RWPE2 (cell line): ENCODE measurements around the gene TOMM40L.

Experiments
- ATAC-seq: fragments of 200-7000 bp; cut with Tn5 transposase; 3 replicates; pipeline ENCODE4 v1.9.1; 2021; ENCODE audit warnings: low read depth
- DNase-seq: peaks from one replicate; pipeline ENCODE4 v3.0.0-alpha.2; 2020; ENCODE audit warnings: low spot score
- H3K27ac ChIP-seq: fragments of 450-650 bp; 2 replicates; pipeline ENCODE4 v1.5.1; 2017; ENCODE audit warnings: mild to moderate bottlenecking; ENCODE audit not compliant: poor library complexity, severe bottlenecking
- H3K27me3 ChIP-seq: fragments of 250-450 bp; sonication (Bioruptor Pico); 2 replicates; pipeline ENCODE4 v1.5.1; 2021; ENCODE audit warnings: mild to moderate bottlenecking, moderate library complexity; ENCODE audit not compliant: insufficient read depth, poor library complexity, severe bottlenecking
- H3K36me3 ChIP-seq: fragments of 250-450 bp; sonication (Bioruptor Pico); 2 replicates; pipeline ENCODE4 v1.5.1; 2020; ENCODE audit warnings: low read depth, mild to moderate bottlenecking, moderate library complexity
- H3K4me1 ChIP-seq: fragments of 250-450 bp; sonication (Bioruptor Pico); 2 replicates; pipeline ENCODE4 v1.5.1; 2021; ENCODE audit warnings: mild to moderate bottlenecking, moderate library complexity; ENCODE audit not compliant: insufficient read depth, poor library complexity, severe bottlenecking
- H3K4me3 ChIP-seq: fragments of 250-450 bp; sonication (Bioruptor Pico); 2 replicates; pipeline ENCODE4 v1.5.1; 2021; ENCODE audit warnings: mild to moderate bottlenecking, moderate library complexity; ENCODE audit not compliant: severe bottlenecking
- H3K9me3 ChIP-seq: fragments of 250-450 bp; sonication (Bioruptor Pico); 2 replicates; pipeline ENCODE4 v1.5.1; 2021; ENCODE audit warnings: mild to moderate bottlenecking, moderate library complexity; ENCODE audit not compliant: severe bottlenecking
- TF ChIP-seq, protein P1 (sequence below): fragments of 450-650 bp; IDR thresholded peaks from one replicate; pipeline ENCODE4 v1.5.1; 2017; ENCODE audit warnings: mild to moderate bottlenecking, moderate library complexity; ENCODE audit not compliant: poor library complexity, severe bottlenecking

The TOMM40L gene

DNA sequence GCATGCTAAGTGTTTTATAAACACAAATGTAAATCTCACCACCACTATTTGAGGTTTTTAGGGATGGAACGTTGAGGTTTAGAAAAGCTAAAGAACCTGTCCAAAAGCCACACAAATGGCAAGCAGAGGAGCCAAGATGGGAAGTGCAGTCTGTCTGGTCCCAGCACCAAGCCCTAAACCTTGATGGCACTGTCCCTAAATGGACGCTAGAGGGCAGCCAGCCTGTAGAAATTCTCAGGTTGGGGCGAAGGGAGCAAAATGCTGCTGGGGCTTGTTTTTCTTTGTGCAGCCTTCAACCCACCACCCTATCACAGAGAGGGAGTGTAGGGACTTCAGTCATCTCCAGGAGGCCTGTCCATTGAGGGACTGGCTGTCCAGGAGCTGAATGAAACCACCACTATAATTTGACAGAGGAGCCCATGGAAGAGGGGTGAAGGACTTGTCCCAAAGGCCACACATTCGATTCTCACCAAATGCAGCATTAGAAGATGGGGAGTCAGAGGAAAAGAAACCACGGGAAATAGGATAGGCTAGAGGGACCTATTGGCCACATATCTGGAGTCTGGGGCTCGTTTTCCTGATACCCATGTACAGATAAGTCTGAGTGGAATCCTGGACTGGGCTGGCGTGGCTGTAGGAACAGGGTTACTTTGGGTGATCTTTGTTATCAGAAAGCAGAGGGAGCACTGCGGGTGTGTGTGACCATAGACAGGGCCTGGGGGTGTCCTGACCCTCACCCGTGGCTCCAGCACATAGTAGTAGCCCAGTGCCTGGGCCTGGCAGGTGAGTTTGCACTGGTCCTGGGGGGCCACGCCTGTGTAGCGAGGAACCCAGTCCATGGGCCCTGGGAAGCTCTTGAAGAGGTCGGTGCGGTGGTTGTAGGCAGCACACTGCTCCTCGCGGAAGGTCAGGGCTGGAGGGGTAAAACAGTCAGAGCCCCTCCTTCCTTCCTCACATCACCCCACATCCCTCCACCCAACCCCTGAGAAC, 33.1 kb upstream of the TOMM40L start:
- Histone ChIP-seq H3K9me3 (no peaks in the 10 kb centered on the region), H3K27me3 (no peaks in the 10 kb centered on the region), H3K27ac (no peak overlapping the region), H3K4me1 (no peaks in the 10 kb centered on the region), H3K4me3 (no peak overlapping the region), H3K36me3 (no peaks in the 10 kb centered on the region)
- peak; percentile 84 for ATAC-seq
- DNase-seq, result no peak
- TF ChIP-seq, protein P1, sequence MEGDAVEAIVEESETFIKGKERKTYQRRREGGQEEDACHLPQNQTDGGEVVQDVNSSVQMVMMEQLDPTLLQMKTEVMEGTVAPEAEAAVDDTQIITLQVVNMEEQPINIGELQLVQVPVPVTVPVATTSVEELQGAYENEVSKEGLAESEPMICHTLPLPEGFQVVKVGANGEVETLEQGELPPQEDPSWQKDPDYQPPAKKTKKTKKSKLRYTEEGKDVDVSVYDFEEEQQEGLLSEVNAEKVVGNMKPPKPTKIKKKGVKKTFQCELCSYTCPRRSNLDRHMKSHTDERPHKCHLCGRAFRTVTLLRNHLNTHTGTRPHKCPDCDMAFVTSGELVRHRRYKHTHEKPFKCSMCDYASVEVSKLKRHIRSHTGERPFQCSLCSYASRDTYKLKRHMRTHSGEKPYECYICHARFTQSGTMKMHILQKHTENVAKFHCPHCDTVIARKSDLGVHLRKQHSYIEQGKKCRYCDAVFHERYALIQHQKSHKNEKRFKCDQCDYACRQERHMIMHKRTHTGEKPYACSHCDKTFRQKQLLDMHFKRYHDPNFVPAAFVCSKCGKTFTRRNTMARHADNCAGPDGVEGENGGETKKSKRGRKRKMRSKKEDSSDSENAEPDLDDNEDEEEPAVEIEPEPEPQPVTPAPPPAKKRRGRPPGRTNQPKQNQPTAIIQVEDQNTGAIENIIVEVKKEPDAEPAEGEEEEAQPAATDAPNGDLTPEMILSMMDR, result peak; percentile 93

DNA sequence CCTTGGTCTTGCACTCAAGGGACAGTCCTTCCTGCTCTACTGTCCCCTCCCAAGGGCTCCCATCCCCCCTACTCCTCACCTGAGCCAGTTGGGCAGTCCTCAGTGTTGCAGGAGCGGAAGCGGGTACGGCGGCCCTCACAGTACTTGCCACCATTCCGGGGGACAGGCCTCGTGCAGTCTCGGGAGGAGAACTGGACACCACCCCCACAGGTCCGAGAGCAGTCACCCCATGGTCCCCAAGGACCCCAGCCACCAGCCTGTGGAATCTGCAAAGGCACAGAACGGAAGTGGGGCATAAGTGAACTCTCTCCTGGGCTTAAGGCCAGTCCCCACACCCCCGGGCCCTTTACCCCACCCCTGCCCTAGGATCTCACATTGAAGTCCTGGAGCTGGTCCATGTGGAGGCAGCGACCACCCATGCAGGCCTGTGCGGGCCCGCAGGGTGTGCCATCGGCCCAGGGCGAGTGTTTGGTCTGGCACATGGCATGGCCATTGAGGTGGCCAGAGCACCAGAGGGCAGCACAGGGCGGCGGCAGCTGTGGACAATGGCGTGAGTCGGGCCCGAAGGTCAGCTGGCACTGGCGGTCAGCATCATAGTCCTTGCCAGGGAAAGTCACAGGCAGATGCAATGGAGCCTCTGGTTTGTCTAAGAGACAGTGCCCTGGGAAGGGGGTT, 32.2 kb upstream of the TOMM40L start:
- H3K36me3 ChIP-seq, result no peaks in the 10 kb centered on the region
- H3K9me3 ChIP-seq, result no peaks in the 10 kb centered on the region
- H3K4me3 ChIP-seq, result no peak overlapping the region
- TF ChIP-seq, protein P1, result no peak
- no peak overlapping the region for H3K27ac ChIP-seq
- no peaks in the 10 kb centered on the region for H3K27me3 ChIP-seq
- ATAC-seq, result no peak
- H3K4me1 ChIP-seq, result no peaks in the 10 kb centered on the region
- DNase-seq, result no peak

DNA sequence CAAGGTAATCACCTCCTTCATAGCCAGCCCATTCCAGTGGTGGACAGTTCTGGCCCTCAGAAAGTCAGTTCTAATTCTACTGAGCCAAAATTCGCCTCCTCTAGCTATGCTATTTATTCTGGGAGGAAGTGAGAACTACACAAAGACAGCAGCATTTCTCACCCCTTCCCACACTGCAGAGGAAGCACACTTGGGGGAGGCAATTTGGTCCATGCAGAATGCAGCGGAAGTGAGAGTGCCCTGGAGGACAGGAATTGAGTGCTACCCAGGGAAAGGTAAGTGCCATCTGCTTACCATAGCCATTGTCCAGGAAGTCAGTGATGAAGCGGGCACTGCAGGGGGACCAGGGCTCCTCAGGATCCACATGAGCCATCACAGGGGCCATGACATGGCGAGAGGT, 30.7 kb upstream of the TOMM40L start:
- DNase-seq (no peak), ATAC-seq (no peak)
- Histone ChIP-seq H3K27me3 (no peaks in the 10 kb centered on the region), H3K27ac (no peak overlapping the region), H3K4me3 (no peak overlapping the region), H3K4me1 (no peaks in the 10 kb centered on the region), H3K9me3 (no peaks in the 10 kb centered on the region), H3K36me3 (no peaks in the 10 kb centered on the region)
- TF ChIP-seq, protein P1, result no peak

DNA sequence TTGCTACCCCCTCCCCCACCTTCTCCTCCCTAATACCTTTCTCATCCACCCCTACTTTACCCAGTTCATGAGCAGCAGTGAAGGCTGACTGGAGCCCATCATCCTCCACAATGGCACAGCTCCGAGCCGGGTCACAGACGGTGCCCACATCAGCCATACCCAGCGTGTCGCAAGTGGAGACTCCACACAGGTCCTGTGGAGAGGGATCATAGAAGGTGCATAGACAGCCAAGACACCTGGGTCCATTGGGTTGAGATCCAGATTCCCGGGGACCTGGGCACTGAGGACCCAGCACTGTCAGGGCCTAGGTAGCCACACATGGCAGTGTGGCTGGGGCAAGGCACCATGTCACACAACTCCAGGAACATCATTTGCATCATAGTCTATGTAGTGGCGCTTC, 29.7 kb upstream of the TOMM40L start:
- no peaks in the 10 kb centered on the region for H3K9me3 ChIP-seq
- DNase-seq, result no peak
- TF ChIP-seq, protein P1, result no peak
- no peaks in the 10 kb centered on the region for H3K27me3 ChIP-seq
- no peaks in the 10 kb centered on the region for H3K36me3 ChIP-seq
- H3K4me1 ChIP-seq, result peaks cover under 1% of the 10 kb centered on the region
- ATAC-seq, result no peak
- no peak overlapping the region for H3K27ac ChIP-seq
- no peak overlapping the region for H3K4me3 ChIP-seq
